GM12874 (cell line): Measurements from ENCODE around the gene SRMS.

Experiments
- CTCF ChIP-seq: IDR thresholded peaks from 2 replicates; pipeline ENCODE4 v1.5.1; 2011; ENCODE audit warnings: low read depth, mild to moderate bottlenecking, control low read depth, low read length, moderate library complexity; ENCODE audit not compliant: insufficient read depth

The SRMS gene

GRCh38 chr20:63499338-63499969, 48.1 kb downstream of the SRMS start:
- TF ChIP-seq CTCF: no peak

- TF ChIP-seq CTCF: no peak
These were observed 48.6 kb downstream of the SRMS start, which contains the start of gene EEF1A2 for GRCh38 chr20:63498960-63499337. EEF1A2 (minus strand) TSS chr20:63499083; CDS start chr20:63497763, 1,320 bp downstream.

DNA sequence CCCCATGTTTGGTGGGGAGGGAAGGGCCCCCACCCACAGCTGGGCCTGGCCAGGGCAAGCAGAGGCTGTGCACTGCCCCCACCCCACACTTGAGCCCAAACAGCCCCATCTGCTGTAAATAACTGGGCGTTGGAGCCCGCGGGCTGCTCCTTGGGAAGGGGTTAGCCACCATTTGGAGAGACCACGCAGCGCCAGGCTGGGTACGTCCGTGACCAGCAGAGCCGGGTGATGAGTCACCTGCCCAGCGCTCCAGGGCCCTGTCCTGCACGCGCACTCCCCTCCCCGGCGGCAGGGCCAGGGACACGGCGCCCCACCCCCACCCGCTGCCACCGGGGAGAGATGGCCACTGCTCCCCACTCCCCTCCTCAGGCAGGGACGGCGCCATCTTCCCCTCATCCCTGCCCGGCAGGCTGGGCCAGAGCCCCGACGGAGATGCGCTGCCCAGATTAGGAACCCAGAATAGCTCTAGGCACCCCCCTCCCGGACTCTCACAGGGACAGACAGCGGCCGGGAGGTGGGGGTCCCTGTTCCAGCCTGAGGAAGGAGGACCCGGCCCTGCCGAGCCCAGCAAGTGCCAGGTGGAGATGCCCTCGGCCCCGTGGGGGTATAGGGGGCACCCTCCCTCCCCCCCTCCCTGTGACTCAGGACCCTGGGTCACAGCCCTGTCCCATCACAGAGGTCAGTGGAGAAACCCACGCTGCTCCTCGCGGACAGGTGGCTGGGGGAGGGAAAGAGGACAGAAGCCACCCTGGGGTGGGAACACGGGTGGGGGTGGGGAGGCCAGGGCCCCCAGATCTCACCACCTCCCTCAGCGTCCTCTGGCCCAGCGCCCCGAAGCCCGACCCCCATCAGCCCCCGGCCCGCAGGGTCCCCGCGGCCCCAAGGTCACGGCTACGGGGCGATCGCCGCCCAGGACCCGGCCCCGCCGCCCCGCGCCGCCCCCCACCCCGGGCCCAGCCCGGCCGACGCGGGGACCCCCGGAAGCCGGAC, 49.3 kb downstream of the SRMS start:
- no peak for TF ChIP-seq CTCF

DNA sequence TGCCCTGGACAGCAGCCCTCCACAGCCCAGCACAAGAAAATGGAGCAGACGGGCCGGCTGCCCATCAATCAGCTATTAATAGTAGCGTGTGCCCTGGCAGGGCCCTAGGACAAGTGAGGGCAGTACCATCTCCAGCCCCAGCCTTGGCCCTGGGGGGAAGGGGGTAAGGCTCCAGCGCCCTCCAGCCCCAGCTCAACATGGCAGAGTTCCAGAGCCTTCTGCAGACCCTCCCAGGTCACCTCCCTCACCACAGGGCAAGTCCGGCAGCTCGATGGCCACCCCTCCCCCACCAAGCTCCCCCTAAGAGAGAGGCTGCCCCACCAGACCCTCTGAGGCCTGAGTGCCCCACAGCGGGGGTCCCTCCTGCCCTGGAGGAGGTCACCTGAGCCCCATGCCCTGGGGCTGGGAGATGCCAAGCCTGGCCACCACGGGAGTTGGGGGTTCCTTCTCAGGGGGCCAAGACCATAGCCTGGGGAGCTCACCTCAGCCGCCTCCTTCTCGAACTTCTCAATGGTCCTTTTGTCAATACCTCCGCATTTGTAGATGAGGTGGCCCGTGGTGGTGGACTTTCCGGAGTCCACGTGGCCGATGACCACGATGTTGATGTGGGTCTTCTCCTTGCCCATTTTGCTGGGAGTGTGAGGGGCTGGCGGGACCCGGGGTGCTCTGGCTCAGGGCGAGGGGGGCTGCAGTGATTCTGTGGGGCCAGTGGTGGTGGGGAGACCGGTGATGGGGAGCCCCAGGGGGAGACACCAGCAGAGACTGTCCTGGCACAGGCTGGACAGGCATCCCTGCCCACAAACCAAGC, 50.2 kb downstream of the SRMS start:
- TF ChIP-seq CTCF: no peak

DNA sequence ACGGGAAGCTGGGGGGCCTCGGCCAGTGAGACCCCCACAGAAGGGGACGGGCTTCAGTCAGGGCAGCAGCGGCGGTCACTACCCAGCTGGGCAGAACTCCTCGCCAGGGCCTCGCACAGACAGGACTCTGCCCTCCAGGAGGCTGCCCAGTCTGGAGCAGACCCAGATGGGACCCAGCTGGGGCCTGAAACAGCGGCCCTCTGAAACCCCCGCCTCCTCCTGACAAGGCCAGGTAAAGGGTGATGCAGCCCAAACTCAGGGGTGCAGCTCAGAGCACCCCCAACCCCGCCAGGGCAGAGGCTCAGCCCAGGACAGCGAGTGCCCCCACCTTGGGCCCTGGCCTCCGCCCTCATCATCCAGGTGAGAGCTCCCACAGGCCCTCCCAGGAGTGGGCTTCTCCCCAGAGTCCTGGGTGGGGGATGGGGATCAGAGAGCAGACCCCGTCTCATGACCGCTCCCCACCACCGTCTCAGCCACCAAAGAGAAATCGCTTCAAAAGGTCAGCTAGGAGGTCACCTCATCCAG, 50.9 kb downstream of the SRMS start:
- no peak for TF ChIP-seq CTCF

DNA sequence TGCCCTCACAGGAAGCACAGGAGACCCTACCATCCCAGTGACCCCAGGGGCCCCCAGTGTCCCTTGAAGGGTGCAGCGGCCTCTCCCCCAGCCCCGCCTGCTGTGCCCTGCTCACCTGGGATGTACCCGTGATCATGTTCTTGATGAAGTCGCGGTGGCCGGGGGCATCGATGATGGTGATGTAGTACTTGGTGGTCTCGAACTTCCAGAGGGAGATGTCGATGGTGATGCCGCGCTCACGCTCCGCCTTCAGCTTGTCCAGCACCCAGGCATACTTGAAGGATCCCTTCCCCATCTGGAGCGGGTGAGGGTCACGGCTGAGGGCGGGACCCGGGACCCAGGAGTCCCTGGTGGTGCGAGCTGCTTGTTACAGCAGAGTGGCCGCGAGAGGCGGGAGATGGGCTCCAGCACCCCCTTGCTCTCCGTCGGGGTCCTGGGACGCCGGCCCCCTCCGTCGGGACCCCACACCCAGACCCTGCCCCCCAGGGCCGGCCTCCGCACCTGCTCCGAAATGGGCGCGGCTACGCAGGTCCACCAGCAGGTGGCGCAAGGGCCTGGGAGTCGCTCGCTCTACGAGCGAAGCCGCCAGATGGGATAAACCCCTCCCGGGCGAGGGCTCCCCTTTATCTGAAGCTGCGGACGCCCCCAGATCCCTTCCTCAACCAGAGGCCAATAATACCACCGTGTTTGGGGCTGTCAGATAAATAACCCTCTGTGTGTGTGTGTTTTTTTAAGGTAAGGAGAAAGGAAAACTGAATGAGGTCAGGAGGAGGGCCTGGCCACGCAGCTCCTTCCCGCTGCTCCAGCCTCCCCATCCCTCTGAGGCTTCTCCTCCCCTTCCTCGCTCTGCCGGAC, 51.6 kb downstream of the SRMS start:
- peak; percentile 97 for TF ChIP-seq CTCF
